Measurements from ENCODE around the gene GAA.
"Not testable (repeated sequence)": the region's sequence is repeated elsewhere in the genome, so short reads cannot be mapped to it uniquely, and the experiment has no call there.

GAA gene

GRCh38 chr17:80138856-80139426, 37.6 kb downstream of the GAA start:
- in situ Hi-C loops (cut with HindIII; ENCODE audit: low sequenced_read_pairs): loop anchor here (5.0 kb wide), 1 partner anchor 78 kb away; no protein-coding TSS in a partner anchor

GRCh38 chr17:80141463-80142165, 40.2 kb downstream of the GAA start:
- in situ Hi-C loops (cut with HindIII; ENCODE audit: low sequenced_read_pairs): loop anchor here (5.0 kb wide), 1 partner anchor 34 kb away; no protein-coding TSS in a partner anchor

GRCh38 chr17:80142929-80143328, 41.5 kb downstream of the GAA start:
- in situ Hi-C loops (cut with HindIII; ENCODE audit: low sequenced_read_pairs): loop anchor here (5.0 kb wide), 1 partner anchor 36 kb away; no protein-coding TSS in a partner anchor

- in situ Hi-C loops (cut with HindIII; ENCODE audit: low sequenced_read_pairs): no loop called here
These were observed 44.0 kb downstream of the GAA start for GRCh38 chr17:80145076-80146075.

- in situ Hi-C loops (cut with HindIII; ENCODE audit: low sequenced_read_pairs): no loop called here
These were observed 45.0 kb downstream of the GAA start for GRCh38 chr17:80146121-80147034.

- in situ Hi-C loops (cut with HindIII; ENCODE audit: low sequenced_read_pairs): no loop called here
These were observed 45.8 kb downstream of the GAA start, which contains the start of gene EIF4A3 for GRCh38 chr17:80147035-80147822. TSS of gene EIF4A3 (minus strand) at chr17:80147128. CDS start at chr17:80146961, 167 bp downstream.

- in situ Hi-C loops (cut with HindIII; ENCODE audit: low sequenced_read_pairs): no loop called here
These were observed 50.0 kb downstream of the GAA start for GRCh38 chr17:80151333-80151732.

- in situ Hi-C loops (cut with HindIII; ENCODE audit: low sequenced_read_pairs): no loop called here
These were observed 50.8 kb downstream of the GAA start for GRCh38 chr17:80152081-80152702.

GRCh38 chr17:80153004-80153403, 51.6 kb downstream of the GAA start:
- in situ Hi-C loops (cut with HindIII; ENCODE audit: low sequenced_read_pairs): no loop called here

GRCh38 chr17:80154166-80154565, 52.8 kb downstream of the GAA start:
- in situ Hi-C loops (cut with HindIII; ENCODE audit: low sequenced_read_pairs): no loop called here

- in situ Hi-C loops (cut with HindIII; ENCODE audit: low sequenced_read_pairs): not testable (repeated sequence)
These were observed 54.2 kb downstream of the GAA start for GRCh38 chr17:80155600-80155999.

- in situ Hi-C loops (cut with HindIII; ENCODE audit: low sequenced_read_pairs): no loop called here
These were observed 57.5 kb downstream of the GAA start for GRCh38 chr17:80158846-80159245.

- in situ Hi-C loops (cut with HindIII; ENCODE audit: low sequenced_read_pairs): no loop called here
These were observed 59.2 kb downstream of the GAA start for GRCh38 chr17:80160536-80160935.

GRCh38 chr17:80163336-80163735, 62.0 kb downstream of the GAA start:
- in situ Hi-C loops (cut with HindIII; ENCODE audit: low sequenced_read_pairs): no loop called here

GRCh38 chr17:80164185-80164584, 62.8 kb downstream of the GAA start:
- in situ Hi-C loops (cut with HindIII; ENCODE audit: low sequenced_read_pairs): no loop called here

GRCh38 chr17:80166446-80166845, 65.1 kb downstream of the GAA start:
- in situ Hi-C loops (cut with HindIII; ENCODE audit: low sequenced_read_pairs): loop anchor here (5.0 kb wide), 1 partner anchor 51 kb away; no protein-coding TSS in a partner anchor

- in situ Hi-C loops (cut with HindIII; ENCODE audit: low sequenced_read_pairs): loop anchor here (5.0 kb wide), 1 partner anchor 49 kb away; no protein-coding TSS in a partner anchor
These were observed 67.0 kb downstream of the GAA start for GRCh38 chr17:80168371-80168770.

GRCh38 chr17:80169107-80169506, 67.7 kb downstream of the GAA start:
- in situ Hi-C loops (cut with HindIII; ENCODE audit: low sequenced_read_pairs): loop anchor here (5.0 kb wide), 1 partner anchor 48 kb away; no protein-coding TSS in a partner anchor

Data from endothelial cell of hepatic sinusoid (primary cell).